ENCODE data around the gene SLC25A13.

DNA sequence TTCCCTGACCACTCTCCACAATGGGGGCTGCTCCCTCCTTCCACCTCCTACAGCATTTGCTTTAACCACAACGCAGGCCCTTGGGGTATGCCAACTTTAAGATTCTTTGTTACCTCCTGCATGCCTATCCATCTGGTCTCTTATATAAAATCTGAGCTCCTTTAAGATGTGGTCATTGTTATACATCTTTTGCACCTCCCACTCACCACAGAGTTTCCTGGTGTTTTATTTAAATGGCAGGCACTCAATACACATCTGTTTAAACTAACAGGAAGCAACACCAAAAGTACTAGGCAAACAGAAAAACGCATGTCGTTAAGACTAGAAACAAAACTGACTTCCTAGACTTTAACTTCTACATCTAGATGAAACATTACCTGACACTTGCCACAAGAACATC lies 36.3 kb downstream of the SLC25A13 start:
- TF ChIP-seq, protein P1, sequence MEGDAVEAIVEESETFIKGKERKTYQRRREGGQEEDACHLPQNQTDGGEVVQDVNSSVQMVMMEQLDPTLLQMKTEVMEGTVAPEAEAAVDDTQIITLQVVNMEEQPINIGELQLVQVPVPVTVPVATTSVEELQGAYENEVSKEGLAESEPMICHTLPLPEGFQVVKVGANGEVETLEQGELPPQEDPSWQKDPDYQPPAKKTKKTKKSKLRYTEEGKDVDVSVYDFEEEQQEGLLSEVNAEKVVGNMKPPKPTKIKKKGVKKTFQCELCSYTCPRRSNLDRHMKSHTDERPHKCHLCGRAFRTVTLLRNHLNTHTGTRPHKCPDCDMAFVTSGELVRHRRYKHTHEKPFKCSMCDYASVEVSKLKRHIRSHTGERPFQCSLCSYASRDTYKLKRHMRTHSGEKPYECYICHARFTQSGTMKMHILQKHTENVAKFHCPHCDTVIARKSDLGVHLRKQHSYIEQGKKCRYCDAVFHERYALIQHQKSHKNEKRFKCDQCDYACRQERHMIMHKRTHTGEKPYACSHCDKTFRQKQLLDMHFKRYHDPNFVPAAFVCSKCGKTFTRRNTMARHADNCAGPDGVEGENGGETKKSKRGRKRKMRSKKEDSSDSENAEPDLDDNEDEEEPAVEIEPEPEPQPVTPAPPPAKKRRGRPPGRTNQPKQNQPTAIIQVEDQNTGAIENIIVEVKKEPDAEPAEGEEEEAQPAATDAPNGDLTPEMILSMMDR (IDR thresholded peaks at IDR 0.05) = no peak
- no peak for TF ChIP-seq POLR2A (IDR thresholded peaks at IDR 0.05)

All from vagina (tissue), 2 donors.